ENCODE data around the gene PTCD3.

The PTCD3 gene

GRCh38 chr2:86105969-86106945, at the start of gene PTCD3:
PTCD3 (plus strand) TSS chr2:86106235; CDS start chr2:86106248, 13 bp downstream.
- H3K4me3 Mint-ChIP-seq, result peak within 1 kb of the TSS; percentile 90
- peak within 1 kb of the TSS; percentile 99 for H3K27ac Mint-ChIP-seq
- no peaks in the 10 kb centered on the region for H3K27me3 Mint-ChIP-seq (ENCODE audit: low read depth)
- H3K9me3 Mint-ChIP-seq, result peaks cover 5% of the 10 kb centered on the region
- H3K36me3 Mint-ChIP-seq (ENCODE audit: low read depth), result peaks cover 38% of the 10 kb centered on the region
- H3K4me1 Mint-ChIP-seq (ENCODE audit: low read depth), result peaks cover 51% of the 10 kb centered on the region

- Mint-ChIP-seq H3K36me3 (ENCODE audit: low read depth) (peaks cover 37% of the 10 kb centered on the region), H3K27me3 (ENCODE audit: low read depth) (no peaks in the 10 kb centered on the region), H3K27ac (no peak overlapping the region)
Observed at GRCh38 chr2:86056590-86057331, 49.3 kb upstream of the PTCD3 start.

GRCh38 chr2:86062043-86062442, 44.0 kb upstream of the PTCD3 start:
- peaks cover 3% of the 10 kb centered on the region for H3K9me3 Mint-ChIP-seq

More at GRCh38 chr2:86056590-86057331, 49.3 kb upstream of the PTCD3 start:
- peaks cover 6% of the 10 kb centered on the region for H3K4me1 Mint-ChIP-seq (ENCODE audit: low read depth)
- H3K4me3 Mint-ChIP-seq, result no peak overlapping the region
- no peaks in the 10 kb centered on the region for H3K9me3 Mint-ChIP-seq

GRCh38 chr2:86064006-86064405, 42.0 kb upstream of the PTCD3 start:
- H3K27me3 Mint-ChIP-seq (ENCODE audit: low read depth), result no peaks in the 10 kb centered on the region
- no peak overlapping the region for H3K27ac Mint-ChIP-seq
- H3K9me3 Mint-ChIP-seq, result peaks cover 3% of the 10 kb centered on the region
- no peak overlapping the region for H3K4me3 Mint-ChIP-seq
- H3K36me3 Mint-ChIP-seq (ENCODE audit: low read depth), result peaks cover 67% of the 10 kb centered on the region
- peaks cover 14% of the 10 kb centered on the region for H3K4me1 Mint-ChIP-seq (ENCODE audit: low read depth)

More at GRCh38 chr2:86062043-86062442, 44.0 kb upstream of the PTCD3 start:
- H3K4me3 Mint-ChIP-seq, result no peak overlapping the region
- no peak overlapping the region for H3K27ac Mint-ChIP-seq
- peaks cover 64% of the 10 kb centered on the region for H3K36me3 Mint-ChIP-seq (ENCODE audit: low read depth)
- peaks cover 6% of the 10 kb centered on the region for H3K4me1 Mint-ChIP-seq (ENCODE audit: low read depth)
- no peaks in the 10 kb centered on the region for H3K27me3 Mint-ChIP-seq (ENCODE audit: low read depth)

- Mint-ChIP-seq H3K4me3 (no peak overlapping the region), H3K27me3 (ENCODE audit: low read depth) (no peaks in the 10 kb centered on the region), H3K9me3 (peaks cover 3% of the 10 kb centered on the region), H3K4me1 (ENCODE audit: low read depth) (peaks cover 18% of the 10 kb centered on the region), H3K27ac (no peak overlapping the region), H3K36me3 (ENCODE audit: low read depth) (peaks cover 72% of the 10 kb centered on the region)
Observed at GRCh38 chr2:86065512-86065911, 40.5 kb upstream of the PTCD3 start.

- Mint-ChIP-seq H3K4me3 (no peak overlapping the region), H3K36me3 (ENCODE audit: low read depth) (peaks cover 72% of the 10 kb centered on the region), H3K4me1 (ENCODE audit: low read depth) (peaks cover 18% of the 10 kb centered on the region), H3K9me3 (peaks cover 3% of the 10 kb centered on the region), H3K27ac (no peak overlapping the region), H3K27me3 (ENCODE audit: low read depth) (no peaks in the 10 kb centered on the region)
Observed at GRCh38 chr2:86066007-86066578, 39.9 kb upstream of the PTCD3 start.

GRCh38 chr2:86066915-86067314, 39.1 kb upstream of the PTCD3 start:
- Mint-ChIP-seq H3K27me3 (ENCODE audit: low read depth) (no peaks in the 10 kb centered on the region), H3K36me3 (ENCODE audit: low read depth) (peaks cover 75% of the 10 kb centered on the region), H3K27ac (no peak overlapping the region), H3K4me1 (ENCODE audit: low read depth) (peaks cover 18% of the 10 kb centered on the region), H3K9me3 (peaks cover 3% of the 10 kb centered on the region), H3K4me3 (no peak overlapping the region)

- no peak overlapping the region for H3K4me3 Mint-ChIP-seq
- H3K27me3 Mint-ChIP-seq (ENCODE audit: low read depth), result no peaks in the 10 kb centered on the region
- H3K4me1 Mint-ChIP-seq (ENCODE audit: low read depth), result peaks cover 23% of the 10 kb centered on the region
- peaks cover 3% of the 10 kb centered on the region for H3K9me3 Mint-ChIP-seq
- peak overlapping the region; percentile 42 for H3K27ac Mint-ChIP-seq
- H3K36me3 Mint-ChIP-seq (ENCODE audit: low read depth), result peaks cover 70% of the 10 kb centered on the region
Observed at GRCh38 chr2:86068136-86068588, 37.9 kb upstream of the PTCD3 start.

- H3K36me3 Mint-ChIP-seq (ENCODE audit: low read depth), result peaks cover 68% of the 10 kb centered on the region
- peaks cover 23% of the 10 kb centered on the region for H3K4me1 Mint-ChIP-seq (ENCODE audit: low read depth)
- no peak overlapping the region for H3K27ac Mint-ChIP-seq
- H3K4me3 Mint-ChIP-seq, result no peak overlapping the region
- H3K27me3 Mint-ChIP-seq (ENCODE audit: low read depth), result no peaks in the 10 kb centered on the region
- peaks cover 3% of the 10 kb centered on the region for H3K9me3 Mint-ChIP-seq
Observed at GRCh38 chr2:86068648-86069047, 37.4 kb upstream of the PTCD3 start.

GRCh38 chr2:86069091-86069685, 36.8 kb upstream of the PTCD3 start:
- Mint-ChIP-seq H3K4me1 (ENCODE audit: low read depth) (peaks cover 23% of the 10 kb centered on the region), H3K36me3 (ENCODE audit: low read depth) (peaks cover 68% of the 10 kb centered on the region), H3K9me3 (no peaks in the 10 kb centered on the region), H3K27ac (peak overlapping the region; percentile 43), H3K27me3 (ENCODE audit: low read depth) (no peaks in the 10 kb centered on the region), H3K4me3 (no peak overlapping the region)

- Mint-ChIP-seq H3K4me1 (ENCODE audit: low read depth) (peaks cover 23% of the 10 kb centered on the region), H3K27me3 (ENCODE audit: low read depth) (no peaks in the 10 kb centered on the region), H3K4me3 (no peak overlapping the region), H3K27ac (no peak overlapping the region), H3K36me3 (ENCODE audit: low read depth) (peaks cover 67% of the 10 kb centered on the region), H3K9me3 (no peaks in the 10 kb centered on the region)
Observed at GRCh38 chr2:86069783-86070339, 36.2 kb upstream of the PTCD3 start.

- Mint-ChIP-seq H3K27me3 (ENCODE audit: low read depth) (no peaks in the 10 kb centered on the region), H3K4me1 (ENCODE audit: low read depth) (peaks cover 25% of the 10 kb centered on the region), H3K9me3 (no peaks in the 10 kb centered on the region), H3K36me3 (ENCODE audit: low read depth) (peaks cover 57% of the 10 kb centered on the region), H3K27ac (no peak overlapping the region), H3K4me3 (no peak overlapping the region)
Observed at GRCh38 chr2:86070868-86071267, 35.2 kb upstream of the PTCD3 start.

GRCh38 chr2:86072271-86072858, 33.7 kb upstream of the PTCD3 start:
- Mint-ChIP-seq H3K27me3 (ENCODE audit: low read depth) (no peaks in the 10 kb centered on the region), H3K4me3 (no peak overlapping the region), H3K27ac (peak overlapping the region; percentile 31), H3K9me3 (no peaks in the 10 kb centered on the region), H3K36me3 (ENCODE audit: low read depth) (peaks cover 58% of the 10 kb centered on the region), H3K4me1 (ENCODE audit: low read depth) (peaks cover 28% of the 10 kb centered on the region)
